ENCODE measurements around the gene OR6S1.

DNA sequence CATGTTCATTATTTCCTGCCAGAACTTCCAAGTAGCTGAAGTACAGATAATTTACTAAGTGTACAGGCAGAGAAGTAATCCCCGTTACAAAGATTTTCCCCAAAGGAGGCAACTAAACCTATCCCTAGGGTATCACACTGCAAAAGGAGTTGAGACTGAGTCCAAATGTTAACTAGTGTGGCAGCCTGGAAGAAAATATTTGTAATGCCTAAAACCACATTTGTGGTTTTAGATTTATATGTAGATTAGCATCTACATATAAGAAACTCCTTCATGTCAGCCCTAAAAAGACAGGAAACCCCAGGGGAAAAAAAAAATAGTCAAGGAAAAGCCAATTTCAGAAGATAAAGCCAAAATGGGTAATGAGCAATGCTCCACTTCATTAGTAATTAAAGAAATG lies 48.9 kb downstream of the OR6S1 start:
- TF ChIP-seq, protein P1, sequence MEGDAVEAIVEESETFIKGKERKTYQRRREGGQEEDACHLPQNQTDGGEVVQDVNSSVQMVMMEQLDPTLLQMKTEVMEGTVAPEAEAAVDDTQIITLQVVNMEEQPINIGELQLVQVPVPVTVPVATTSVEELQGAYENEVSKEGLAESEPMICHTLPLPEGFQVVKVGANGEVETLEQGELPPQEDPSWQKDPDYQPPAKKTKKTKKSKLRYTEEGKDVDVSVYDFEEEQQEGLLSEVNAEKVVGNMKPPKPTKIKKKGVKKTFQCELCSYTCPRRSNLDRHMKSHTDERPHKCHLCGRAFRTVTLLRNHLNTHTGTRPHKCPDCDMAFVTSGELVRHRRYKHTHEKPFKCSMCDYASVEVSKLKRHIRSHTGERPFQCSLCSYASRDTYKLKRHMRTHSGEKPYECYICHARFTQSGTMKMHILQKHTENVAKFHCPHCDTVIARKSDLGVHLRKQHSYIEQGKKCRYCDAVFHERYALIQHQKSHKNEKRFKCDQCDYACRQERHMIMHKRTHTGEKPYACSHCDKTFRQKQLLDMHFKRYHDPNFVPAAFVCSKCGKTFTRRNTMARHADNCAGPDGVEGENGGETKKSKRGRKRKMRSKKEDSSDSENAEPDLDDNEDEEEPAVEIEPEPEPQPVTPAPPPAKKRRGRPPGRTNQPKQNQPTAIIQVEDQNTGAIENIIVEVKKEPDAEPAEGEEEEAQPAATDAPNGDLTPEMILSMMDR (IDR thresholded peaks at IDR 0.05): no peak
- TF ChIP-seq, protein P2, sequence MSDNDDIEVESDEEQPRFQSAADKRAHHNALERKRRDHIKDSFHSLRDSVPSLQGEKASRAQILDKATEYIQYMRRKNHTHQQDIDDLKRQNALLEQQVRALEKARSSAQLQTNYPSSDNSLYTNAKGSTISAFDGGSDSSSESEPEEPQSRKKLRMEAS (IDR thresholded peaks at IDR 0.05; ENCODE audit: low read depth): no peak
- TF ChIP-seq, protein P3, sequence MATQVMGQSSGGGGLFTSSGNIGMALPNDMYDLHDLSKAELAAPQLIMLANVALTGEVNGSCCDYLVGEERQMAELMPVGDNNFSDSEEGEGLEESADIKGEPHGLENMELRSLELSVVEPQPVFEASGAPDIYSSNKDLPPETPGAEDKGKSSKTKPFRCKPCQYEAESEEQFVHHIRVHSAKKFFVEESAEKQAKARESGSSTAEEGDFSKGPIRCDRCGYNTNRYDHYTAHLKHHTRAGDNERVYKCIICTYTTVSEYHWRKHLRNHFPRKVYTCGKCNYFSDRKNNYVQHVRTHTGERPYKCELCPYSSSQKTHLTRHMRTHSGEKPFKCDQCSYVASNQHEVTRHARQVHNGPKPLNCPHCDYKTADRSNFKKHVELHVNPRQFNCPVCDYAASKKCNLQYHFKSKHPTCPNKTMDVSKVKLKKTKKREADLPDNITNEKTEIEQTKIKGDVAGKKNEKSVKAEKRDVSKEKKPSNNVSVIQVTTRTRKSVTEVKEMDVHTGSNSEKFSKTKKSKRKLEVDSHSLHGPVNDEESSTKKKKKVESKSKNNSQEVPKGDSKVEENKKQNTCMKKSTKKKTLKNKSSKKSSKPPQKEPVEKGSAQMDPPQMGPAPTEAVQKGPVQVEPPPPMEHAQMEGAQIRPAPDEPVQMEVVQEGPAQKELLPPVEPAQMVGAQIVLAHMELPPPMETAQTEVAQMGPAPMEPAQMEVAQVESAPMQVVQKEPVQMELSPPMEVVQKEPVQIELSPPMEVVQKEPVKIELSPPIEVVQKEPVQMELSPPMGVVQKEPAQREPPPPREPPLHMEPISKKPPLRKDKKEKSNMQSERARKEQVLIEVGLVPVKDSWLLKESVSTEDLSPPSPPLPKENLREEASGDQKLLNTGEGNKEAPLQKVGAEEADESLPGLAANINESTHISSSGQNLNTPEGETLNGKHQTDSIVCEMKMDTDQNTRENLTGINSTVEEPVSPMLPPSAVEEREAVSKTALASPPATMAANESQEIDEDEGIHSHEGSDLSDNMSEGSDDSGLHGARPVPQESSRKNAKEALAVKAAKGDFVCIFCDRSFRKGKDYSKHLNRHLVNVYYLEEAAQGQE (IDR thresholded peaks at IDR 0.05; ENCODE audit: low read depth, low read length): no peak
- TF ChIP-seq EP300 (IDR thresholded peaks at IDR 0.05; ENCODE audit: borderline replicate concordance in 1 of 2, low read depth in 1 of 2, low read length in 1 of 2) (no peak), EZH2phosphoT487 (IDR thresholded peaks at IDR 0.05; ENCODE audit: borderline replicate concordance, low read depth) (no peak), GATA2 (CRISPR knock-in tag; IDR thresholded peaks at IDR 0.05) (no peak), CHD2 (IDR thresholded peaks at IDR 0.05; ENCODE audit: low read length, partially characterized antibody) (no peak)
- TF ChIP-seq, protein P4, sequence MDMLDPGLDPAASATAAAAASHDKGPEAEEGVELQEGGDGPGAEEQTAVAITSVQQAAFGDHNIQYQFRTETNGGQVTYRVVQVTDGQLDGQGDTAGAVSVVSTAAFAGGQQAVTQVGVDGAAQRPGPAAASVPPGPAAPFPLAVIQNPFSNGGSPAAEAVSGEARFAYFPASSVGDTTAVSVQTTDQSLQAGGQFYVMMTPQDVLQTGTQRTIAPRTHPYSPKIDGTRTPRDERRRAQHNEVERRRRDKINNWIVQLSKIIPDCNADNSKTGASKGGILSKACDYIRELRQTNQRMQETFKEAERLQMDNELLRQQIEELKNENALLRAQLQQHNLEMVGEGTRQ (IDR thresholded peaks at IDR 0.05; ENCODE audit: borderline replicate concordance, low read depth, low read length): no peak
- TF ChIP-seq, protein P5, sequence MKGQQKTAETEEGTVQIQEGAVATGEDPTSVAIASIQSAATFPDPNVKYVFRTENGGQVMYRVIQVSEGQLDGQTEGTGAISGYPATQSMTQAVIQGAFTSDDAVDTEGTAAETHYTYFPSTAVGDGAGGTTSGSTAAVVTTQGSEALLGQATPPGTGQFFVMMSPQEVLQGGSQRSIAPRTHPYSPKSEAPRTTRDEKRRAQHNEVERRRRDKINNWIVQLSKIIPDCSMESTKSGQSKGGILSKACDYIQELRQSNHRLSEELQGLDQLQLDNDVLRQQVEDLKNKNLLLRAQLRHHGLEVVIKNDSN (IDR thresholded peaks at IDR 0.05; ENCODE audit: borderline replicate concordance, low read depth): no peak
- TF ChIP-seq, protein P6, sequence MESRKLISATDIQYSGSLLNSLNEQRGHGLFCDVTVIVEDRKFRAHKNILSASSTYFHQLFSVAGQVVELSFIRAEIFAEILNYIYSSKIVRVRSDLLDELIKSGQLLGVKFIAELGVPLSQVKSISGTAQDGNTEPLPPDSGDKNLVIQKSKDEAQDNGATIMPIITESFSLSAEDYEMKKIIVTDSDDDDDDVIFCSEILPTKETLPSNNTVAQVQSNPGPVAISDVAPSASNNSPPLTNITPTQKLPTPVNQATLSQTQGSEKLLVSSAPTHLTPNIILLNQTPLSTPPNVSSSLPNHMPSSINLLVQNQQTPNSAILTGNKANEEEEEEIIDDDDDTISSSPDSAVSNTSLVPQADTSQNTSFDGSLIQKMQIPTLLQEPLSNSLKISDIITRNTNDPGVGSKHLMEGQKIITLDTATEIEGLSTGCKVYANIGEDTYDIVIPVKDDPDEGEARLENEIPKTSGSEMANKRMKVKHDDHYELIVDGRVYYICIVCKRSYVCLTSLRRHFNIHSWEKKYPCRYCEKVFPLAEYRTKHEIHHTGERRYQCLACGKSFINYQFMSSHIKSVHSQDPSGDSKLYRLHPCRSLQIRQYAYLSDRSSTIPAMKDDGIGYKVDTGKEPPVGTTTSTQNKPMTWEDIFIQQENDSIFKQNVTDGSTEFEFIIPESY (IDR thresholded peaks at IDR 0.05; ENCODE audit: borderline replicate concordance, low read depth): no peak
